HG03045 (cell line): ENCODE measurements around the gene SFTA2.
"Not testable (repeated sequence)": the region's sequence is repeated elsewhere in the genome, so short reads cannot be mapped to it uniquely, and the experiment has no call there.

Source experiments
- ATAC-seq: cut with Tn5 transposase; IDR thresholded peaks from one replicate; pipeline ENCODE4 v1.9.1; 2021; ENCODE audit warnings: mild to moderate bottlenecking, moderate library complexity; ENCODE audit not compliant: unreplicated experiment

Gene SFTA2

DNA sequence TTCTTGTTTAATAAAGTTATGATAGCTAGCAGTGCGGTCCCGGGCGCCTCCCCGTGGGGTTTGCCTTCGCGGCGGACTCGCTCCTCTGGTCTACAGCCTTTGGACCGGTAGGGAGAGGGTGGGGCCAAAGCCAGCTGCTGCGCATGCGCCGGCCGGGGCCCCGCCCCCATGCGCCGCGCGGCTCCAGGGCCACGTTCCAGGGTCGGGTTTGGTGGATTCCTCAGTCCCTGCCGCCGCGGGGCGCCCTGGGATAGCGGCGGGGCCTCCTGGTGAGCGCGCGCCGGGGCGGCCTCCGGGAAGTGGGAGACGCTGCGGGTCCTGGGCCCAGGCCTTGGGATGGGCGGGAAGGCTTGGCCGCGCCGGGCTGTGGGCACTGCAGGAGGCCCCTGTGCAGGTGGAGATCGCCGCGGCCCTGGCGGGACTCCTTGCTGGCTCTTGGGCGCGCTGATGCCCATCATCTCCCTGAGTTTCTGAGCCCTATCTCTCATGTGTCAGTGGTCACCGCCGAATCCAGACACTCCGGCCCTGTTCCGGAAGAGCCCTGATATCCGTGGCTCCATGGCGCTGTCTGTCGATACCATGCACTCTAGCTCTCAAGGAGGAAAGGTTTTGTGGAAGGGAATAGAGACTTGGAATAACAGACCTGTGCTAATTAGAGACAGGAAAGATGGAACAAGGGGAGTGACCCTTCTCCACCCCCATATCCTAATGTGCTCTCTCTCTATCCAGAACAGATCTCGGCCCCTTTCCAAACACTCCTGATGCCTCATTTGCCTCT lies 17.7 kb downstream of the SFTA2 start, which contains the start of gene VARS2:
Gene VARS2 (plus strand): TSS at position 163 of the 778 bp plus-strand sequence. CDS start 599 bp downstream, at position 762.
- peak; percentile 88 for ATAC-seq

DNA sequence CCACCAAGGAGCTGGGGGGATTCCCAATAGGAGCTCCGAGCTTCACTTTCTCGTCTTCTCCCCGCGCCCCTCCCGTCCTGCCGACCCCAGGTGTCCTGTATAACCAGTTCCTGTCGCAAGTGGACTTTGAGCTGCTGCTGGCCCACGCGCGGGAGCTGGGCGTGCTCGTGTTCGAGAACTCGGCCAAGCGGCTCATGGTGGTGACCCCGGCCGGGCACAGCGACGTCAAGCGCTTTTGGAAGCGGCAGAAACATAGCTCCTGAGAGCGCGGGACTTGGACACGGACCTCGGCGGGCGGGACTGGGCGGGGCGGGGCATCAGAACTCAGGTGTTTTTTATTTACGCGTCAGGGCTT lies 18.3 kb downstream of the SFTA2 start:
- peak; percentile 25 for ATAC-seq

DNA sequence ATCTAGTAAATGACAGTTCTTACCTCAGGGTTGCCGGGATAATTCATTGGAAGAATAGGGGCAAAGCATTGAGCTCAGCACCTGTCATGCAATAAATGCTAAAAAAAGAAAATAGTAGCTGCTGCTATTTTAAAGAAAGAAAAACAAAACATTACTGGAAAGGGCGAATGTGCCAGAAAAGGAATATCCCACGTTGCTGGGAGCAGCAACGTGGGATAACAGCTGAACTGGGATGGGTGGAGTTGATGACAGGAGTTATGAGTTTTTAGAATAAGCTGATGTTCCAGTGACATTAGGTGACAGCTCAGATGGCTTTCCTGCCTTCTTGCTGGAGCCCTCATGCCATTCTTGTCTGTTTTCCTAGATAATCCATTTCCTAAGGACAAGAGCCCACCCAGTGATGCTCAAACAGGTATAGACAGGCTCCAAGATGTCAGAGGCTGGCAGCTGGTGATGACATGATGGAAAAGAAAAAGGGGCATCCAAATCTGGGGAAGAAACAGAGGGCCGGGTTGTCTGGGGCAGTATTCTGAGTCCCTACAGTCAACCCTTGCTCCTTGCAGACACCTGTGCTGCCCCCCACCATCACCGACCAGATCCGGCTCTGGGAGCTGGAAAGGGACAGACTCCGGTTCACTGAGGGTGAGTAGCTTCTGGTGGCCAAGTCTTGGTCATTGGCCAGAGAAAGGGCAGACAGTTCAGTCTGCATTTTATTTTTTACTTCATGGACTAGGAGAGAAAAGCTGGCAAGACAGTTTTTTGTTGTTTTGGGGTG lies 19.0 kb downstream of the SFTA2 start:
- no peak for ATAC-seq

DNA sequence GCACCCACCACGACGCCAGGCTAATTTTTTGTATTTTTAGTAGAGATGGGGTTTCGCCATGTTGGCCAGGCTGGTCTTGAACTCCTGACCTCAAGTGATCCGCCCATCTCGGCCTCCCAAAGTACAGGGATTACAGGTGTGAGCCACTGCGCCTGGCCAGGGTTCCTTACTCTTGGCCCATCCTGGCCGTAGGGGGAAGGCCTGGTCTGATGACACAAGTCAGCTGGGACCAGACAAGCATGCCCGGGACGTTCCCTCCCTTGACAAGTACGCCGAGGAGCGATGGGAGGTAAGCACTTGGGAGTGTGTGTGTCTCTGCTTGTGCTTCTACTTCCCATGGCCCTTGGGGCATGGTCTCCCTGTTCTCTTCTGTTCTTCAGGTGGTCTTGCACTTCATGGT lies 21.5 kb downstream of the SFTA2 start:
- ATAC-seq, result not testable (repeated sequence)

DNA sequence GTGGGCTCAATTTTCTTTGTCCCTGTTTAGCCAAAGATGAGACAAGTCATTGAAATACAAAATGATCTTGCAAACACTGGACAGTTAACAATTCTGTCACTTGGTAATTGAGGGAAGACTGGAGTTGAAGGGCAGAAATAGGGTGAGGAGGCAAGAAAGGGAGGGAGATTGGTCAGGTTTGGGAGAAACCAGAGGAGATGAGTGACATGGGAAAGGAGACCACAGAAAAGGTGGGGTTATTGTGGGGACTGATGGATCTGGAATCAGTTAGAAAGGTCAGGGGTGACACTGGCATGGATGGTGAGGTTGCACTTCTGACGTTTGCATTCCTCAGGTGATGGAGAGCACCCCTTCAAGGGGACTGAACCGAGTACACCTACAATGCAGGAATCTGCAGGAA lies 23.3 kb downstream of the SFTA2 start:
- ATAC-seq, result no peak

DNA sequence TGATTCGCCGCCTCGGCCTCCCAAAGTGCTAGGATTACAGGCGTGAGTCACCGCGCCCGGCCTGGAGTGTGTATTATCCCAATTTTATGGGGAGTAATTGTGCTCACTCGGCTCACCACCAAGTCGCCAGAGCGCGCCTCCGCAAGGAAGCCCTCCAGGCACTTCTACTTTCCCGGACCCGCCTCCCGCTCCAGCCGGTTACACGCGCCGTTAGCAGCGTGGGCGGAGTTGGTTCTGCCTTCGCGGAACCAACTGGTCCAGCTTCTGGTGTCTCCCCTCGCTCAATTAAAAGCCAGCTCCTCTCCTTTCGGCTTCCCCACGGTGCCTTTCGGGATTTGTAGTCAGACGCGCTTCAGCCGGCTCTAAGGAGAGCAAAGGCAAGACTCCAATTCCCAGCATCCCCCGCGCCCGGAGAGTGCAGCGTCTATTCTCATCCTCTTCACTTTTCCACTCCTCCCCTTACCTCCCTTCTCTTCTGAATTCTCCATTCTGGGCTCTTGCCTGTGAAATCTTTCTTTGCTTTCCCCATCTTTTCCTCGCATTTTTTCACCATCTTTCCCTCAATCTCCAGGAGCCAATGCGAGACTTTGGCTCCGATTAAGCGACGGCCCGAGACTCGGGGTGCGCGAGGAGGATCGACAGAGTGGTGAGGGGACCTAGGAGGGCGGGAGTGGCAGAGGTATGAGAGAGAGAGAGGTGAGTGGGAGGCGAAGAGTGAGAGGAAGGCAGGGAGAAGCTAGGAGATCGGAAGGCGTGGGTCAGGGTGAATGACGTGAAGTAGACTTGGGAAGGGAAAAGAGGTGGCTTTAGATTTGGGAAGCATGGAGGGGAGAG lies 24.0 kb downstream of the SFTA2 start, which contains the start of gene GTF2H4:
Gene GTF2H4 (plus strand): TSS at position 450 of the 834 bp plus-strand sequence.
- peak; percentile 90 for ATAC-seq

DNA sequence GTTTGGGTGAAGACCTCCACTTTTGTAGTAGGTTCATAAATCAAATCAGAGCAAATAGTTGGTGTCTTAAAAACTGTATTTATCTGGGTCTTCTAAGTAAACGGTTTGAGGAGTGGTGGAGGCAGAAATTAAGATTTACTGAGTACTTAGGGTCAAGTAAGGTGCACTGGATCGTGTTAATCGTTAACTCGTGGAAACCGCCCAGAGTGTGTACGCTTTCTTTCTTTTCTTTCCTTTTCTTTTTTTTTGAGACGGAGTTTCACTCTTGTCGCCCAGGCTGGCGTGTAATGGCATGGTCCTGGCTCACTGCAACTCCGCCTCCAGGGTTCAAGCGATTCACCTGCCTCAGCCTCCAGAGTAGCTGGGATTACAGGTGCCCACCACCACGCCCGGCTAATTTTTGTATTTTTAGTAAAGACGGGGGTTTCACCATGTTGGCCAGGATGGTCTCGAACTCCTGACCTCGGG lies 24.6 kb downstream of the SFTA2 start:
- ATAC-seq, result not testable (repeated sequence)

DNA sequence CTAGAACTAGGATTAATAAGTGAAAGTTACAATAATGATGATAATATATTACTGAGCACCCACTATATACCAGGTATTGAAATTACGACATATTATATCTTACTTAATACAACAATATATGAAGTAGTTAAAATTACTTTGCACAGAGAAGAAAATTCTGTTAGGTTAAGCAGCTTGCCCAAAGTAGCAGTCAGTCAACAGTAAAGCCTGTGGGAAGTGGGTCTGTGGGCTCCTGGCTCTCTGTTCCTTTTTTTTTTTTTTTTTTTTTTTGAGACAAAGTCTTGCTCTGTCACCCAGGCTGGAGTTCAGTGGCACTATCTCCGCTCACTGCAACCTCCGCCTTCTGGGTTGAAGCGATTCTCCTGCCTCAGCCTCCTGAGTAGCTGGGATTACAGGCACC lies 28.7 kb downstream of the SFTA2 start:
- no peak for ATAC-seq

DNA sequence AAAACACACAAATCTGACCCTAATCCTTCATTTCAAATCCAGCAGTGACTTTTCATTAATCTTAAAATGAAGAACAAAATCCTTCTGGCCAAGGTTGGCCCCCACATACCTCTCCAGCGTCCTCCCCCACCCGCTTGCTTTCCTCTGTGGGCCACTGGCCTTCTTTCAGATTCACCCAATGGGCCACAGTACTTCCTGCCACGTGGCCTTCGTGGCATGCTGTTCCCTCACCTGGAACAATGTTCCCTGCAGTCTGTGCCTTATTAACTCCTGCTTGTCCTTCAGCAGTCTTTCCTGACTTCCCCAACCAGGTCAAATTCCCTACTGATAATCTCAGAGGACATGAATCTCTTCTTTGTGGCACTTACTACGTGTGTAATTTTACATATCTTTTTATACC lies 29.3 kb downstream of the SFTA2 start:
- no peak for ATAC-seq

DNA sequence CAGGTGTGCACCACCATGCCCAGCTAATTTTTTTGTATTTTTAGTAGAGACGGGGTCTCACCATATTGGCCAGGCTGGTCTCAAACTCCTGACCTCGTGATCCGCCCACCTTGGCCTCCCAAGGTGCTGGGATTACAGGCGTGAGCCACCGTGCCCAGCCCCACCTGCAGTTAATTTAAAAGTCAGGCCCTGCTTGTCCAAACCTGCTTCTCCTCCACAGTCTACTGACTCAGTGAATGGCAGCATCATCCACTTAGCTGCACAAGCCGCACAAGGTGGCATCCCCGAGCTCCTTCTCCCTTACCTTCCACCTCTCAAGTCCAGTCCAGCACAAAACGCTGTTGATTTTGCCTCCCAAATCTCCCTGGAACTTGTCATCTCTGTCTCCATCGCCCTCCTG lies 29.8 kb downstream of the SFTA2 start:
- not testable (repeated sequence) for ATAC-seq

DNA sequence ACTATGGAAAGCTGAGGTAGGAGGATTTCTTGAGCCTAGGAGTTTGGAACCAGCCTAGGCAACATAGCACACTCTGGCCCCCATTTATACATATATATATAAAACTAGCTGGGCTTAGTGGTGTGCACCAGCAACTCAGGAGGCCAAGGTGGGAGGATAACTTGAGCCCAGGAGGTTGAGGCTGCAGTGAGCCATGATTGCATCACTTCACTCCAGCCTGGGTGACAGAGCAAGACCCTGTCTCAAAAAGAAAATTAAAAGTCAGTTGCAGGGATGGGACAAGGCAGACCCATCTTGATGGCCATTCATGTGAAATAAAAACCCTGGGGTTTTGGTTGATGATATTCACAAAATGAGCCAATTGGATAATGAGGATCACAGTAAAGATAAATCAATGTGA lies 30.5 kb downstream of the SFTA2 start:
- no peak for ATAC-seq

DNA sequence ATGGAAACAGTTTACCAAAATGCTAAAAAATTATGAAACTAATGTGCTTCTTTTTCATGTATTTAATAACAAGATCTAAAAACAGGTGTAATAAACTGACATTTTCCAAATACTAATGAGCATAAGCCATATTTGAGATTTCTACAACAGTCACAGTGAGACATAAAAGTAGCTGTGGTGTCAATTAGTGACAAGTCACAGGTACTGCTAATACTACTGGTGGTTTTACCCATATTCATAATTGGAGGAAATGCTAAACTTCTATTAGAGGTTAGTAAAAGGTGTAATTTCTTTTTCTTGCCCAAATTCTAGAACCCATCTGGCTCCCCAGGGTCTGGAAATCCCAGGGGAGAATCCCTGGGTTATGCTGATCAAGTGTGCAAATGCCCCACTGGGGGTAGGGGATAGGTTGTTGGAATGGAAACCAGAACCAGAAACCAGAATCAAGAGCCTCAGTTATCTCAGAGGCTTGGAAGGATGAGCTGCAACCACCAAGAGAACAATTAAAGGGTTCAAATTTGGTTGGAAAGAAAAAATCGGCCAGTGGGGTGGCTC lies 31.0 kb downstream of the SFTA2 start:
- no peak for ATAC-seq

DNA sequence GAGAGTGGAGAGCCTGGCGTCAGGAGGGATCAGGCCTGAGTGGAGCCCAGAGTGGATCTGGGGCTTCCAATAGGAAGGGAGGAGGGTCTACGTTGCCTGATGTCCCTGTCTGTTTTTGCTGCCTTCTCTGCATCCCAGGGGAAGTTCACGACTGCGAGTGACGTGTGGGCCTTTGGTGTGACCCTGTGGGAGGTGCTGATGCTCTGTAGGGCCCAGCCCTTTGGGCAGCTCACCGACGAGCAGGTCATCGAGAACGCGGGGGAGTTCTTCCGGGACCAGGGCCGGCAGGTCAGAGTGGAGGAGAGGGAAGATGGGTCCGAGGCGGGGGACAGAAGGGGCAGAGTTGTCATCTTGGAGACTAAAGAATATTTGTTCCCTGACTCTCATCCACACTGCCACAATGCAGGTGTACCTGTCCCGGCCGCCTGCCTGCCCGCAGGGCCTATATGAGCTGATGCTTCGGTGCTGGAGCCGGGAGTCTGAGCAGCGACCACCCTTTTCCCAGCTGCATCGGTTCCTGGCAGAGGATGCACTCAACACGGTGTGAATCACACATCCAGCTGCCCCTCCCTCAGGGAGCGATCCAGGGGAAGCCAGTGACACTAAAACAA lies 33.1 kb downstream of the SFTA2 start:
- no peak for ATAC-seq

DNA sequence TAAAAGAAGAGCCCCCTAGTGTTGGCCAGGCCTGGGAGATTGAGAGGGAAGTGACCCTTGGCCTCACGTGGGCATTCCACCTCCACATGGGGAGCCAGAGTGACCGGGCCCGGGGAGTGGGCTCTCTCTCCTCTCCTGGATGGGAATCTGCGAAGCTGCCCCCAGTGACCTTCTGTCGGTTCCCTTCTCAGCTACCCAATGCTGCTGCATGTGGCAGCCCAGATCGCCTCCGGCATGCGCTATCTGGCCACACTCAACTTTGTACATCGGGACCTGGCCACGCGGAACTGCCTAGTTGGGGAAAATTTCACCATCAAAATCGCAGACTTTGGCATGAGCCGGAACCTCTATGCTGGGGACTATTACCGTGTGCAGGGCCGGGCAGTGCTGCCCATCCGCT lies 34.1 kb downstream of the SFTA2 start:
- ATAC-seq, result no peak

DNA sequence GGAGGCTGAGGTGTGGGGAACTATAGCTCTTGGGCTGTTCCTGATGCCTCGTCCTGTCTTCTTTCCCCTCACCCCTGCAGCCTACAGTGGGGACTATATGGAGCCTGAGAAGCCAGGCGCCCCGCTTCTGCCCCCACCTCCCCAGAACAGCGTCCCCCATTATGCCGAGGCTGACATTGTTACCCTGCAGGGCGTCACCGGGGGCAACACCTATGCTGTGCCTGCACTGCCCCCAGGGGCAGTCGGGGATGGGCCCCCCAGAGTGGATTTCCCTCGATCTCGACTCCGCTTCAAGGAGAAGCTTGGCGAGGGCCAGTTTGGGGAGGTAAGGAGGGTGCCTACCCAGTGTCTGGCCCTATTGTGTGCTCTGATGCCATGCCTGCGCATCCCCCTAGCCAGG lies 35.4 kb downstream of the SFTA2 start:
- no peak for ATAC-seq

DNA sequence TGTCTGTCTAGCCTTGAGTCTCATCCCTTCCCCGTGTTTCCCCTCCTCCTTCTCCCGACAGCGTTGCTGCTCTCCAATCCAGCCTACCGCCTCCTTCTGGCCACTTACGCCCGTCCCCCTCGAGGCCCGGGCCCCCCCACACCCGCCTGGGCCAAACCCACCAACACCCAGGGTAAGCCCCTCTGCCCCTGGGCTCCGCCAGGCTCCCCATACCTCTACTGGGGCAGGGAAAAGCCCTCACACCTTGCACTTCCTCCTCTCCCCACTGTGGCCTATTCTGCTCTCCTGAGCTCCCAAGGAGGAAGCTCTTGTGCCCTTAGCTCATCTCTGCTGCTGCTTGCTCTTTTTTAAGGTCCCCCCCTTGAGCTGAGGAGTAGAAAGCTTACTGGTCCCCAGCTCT lies 36.6 kb downstream of the SFTA2 start:
- ATAC-seq, result no peak

DNA sequence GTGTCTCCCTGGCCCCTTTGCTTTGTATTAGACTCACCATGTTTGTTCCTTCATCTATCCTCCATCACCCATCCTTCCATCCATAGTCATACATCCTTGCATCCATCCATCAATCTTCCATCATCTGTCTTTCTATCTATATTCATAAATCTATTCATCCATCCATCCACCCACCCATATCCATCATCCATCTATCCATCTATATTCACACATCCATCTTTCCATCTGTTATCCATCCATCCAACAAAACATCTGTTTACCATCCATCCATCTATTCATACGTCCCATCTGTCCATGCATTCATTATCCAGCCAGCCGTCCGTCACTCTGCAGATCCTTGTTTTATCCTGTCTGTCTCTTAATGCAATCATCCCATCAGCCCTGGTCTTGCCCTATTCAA lies 37.0 kb downstream of the SFTA2 start:
- ATAC-seq, result no peak

DNA sequence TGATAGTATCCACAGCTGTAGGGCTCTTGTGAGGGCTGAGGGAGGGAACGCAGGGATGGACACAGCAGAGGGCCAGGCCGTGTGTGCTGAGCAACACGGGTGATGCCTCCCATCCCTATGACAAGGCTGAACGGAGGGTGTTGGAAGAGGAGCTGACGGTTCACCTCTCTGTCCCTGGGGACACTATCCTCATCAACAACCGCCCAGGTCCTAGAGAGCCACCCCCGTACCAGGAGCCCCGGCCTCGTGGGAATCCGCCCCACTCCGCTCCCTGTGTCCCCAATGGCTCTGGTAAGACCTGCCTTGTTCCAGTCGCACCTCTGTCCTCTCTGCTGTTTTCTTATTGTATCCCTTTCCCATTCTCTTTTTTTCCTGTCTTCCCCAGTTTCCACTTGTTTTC lies 37.6 kb downstream of the SFTA2 start:
- ATAC-seq, result no peak

DNA sequence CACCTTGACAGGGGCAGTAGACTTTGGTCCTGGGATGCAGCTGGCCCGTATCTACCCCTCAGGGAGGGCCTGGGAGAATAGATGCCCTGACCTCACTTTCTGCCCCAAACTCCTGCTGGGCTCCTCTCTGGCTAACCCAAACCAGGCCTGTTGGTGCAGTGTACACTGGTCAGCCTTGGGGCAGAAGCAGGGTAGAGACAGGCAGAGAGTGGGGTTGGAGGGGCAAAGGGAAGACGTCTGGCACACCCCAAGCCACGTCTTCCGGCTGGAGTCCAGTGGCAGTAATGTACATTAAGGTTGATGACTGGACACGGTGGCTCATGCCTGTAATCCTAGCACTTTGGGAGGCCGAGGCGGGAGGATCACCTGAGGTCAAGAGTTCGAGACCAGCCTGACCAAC lies 38.3 kb downstream of the SFTA2 start:
- ATAC-seq, result no peak

DNA sequence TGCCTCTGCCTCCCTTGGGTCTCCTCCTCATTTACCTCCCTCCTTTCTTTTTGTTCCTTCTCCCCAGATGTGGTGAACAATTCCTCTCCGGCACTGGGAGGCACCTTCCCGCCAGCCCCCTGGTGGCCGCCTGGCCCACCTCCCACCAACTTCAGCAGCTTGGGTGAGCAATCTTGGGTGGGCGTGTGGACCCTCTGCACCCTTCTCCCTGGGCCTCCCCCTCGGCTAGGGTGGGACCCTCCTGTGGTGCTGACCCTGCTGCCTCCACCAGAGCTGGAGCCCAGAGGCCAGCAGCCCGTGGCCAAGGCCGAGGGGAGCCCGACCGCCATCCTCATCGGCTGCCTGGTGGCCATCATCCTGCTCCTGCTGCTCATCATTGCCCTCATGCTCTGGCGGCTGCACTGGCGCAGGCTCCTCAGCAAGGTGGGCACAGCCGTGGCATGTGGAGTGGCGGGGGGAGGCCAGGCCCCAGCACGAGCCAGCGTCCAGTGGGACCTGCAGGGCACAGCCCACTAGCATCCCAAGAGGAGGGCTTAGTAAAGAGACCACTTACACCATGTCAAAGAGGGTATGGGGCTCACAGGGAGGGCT lies 38.9 kb downstream of the SFTA2 start:
- ATAC-seq, result no peak
